Pulmonary artery endothelial cell (primary cell): ENCODE data around the gene LUC7L3. TPM values are rescaled to one million over a fixed set of nuclear protein-coding genes. Genes with fewer than 3 reads are reported as not detected.

Experiments used
- DNase-seq: peaks from one replicate; pipeline ENCODE4 v3.0.0-alpha.2; 2011; ENCODE audit warnings: low read depth, low spot score
- total RNA-seq: library from RNA; depleted of rRNA; stranded (reverse); fragments of >200 nt; gene quantifications from 2 replicates; pipeline ENCODE4 v1.2.3, GENCODE V29; 2014

Gene LUC7L3
- total RNA-seq, 1 donor from 2014 or later, result 18.1 TPM

DNA sequence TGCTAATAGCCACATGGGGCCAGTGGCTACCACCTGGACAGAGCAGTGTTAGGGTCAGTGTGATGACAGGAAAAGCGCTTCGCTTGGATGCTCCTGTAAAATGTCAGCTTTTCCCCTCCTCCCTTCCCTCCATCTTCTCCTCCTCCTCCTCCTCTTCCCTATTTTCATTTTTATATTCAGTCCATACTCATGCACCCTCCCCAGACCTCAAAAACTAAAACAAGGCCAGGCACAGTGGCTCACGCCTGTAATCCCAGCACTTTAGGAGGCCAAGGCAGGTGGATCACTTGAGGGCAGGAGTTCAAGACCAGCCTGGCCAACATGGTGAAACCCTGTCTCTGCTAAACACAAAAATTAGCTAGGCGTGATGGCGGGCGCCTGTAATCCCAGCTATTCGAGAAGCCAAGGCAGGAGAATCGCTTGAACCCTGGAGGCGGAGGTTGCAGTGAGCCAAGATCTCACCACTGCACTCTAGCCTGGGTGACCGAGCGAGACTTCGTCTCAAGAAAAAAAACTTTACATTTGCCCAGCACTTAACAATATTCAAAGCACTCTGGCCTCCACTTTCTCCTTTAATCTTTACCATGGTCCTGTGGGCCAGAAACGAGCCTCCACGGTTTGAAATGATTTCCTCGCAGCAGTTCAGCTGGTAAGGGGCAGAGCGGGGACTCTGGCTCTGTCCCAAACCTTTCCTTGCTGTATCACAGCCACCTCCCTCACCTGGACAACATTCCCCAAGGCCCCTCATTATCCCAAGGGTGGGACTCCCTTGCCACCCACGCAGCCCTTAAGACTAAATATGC is 33.5 kb upstream of the LUC7L3 start:
- DNase-seq, result no peak

DNA sequence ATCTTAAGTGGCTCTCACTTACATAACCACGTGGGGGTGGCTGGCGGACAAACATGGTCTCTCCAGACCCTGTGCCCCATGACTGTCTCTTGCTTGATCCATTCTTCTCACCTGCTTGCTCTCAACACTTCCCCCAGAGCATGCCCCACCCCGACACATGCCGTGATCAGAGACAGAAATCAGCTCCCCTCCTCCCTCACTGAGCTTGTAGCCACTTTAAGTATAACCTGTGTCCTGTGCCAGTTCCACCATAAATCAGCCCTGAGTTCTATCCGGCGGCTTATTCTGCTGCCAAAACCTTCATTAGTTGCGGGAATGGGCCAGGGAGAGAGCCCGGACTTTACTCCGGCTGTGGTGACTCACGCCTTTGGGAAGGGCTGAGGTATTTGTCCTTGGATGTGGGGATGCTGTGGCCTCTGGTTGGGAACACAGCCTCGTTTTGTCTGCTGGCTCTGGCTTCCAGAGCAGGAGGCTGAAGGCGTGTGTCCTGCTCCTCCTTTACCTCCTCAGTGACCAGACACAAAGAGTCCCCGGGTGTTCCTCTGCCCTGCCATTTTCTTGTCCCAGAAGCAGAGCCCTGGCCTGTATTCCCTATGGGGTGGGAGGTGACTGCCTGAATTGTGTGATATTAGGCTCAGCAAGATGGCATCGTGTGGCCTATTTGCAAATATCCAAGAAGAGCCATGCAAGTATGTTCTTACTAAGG is 32.8 kb upstream of the LUC7L3 start:
- no peak for DNase-seq

DNA sequence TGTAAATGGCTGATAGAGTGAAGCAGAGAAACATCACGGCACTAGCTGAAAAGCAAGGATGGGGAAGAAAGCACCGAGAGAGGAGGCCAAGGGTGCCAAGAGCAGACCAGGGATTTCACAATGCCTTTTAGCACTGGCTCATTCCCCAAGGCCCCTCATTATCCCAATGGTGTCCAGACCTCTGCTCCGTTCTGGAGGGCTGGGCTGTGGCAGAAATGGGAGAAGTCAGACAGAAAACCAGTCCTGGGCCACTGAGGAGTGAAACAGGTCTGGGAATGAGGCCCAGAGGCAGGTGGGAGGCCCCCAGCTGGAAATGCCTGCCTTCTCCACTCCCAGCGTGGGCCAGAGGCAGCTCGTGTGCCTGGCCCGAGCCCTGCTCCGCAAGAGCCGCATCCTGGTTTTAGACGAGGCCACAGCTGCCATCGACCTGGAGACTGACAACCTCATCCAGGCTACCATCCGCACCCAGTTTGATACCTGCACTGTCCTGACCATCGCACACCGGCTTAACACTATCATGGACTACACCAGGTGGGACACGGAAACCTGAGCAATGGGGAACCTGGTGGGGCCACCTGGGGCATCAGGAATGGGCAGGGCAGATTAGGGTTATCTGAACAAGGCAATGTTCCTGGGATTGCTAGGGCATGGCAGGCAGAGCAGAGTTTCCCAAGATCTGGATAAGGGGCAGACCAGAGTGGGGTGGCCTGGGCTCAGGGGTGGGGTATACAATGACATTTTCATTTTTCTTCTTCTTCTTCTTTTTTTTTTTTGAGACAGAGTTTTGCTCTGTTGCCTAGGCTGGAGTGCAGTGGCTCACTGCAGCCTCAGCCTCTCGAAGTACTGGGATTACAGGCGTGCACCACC is 32.0 kb upstream of the LUC7L3 start:
- no peak for DNase-seq

DNA sequence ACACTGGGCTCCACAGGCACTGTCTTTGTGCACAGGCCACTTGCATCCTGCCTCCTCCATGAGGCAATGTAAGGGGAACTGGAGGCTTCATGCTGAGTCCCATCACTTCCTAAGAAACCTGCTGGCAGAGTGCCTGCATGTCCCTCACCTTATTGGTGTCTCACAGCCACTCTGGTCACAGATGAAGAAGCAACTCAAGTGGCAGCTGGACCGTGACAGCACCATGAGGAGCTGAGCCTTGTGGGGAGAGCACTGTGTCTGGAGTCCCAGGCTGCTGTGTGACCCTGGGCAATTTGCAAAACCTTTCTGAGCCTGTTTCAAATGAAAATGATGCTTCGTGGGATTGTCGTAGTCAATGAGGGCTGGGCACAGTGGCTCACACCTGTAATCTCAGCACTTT is 31.2 kb upstream of the LUC7L3 start:
- no peak for DNase-seq

DNA sequence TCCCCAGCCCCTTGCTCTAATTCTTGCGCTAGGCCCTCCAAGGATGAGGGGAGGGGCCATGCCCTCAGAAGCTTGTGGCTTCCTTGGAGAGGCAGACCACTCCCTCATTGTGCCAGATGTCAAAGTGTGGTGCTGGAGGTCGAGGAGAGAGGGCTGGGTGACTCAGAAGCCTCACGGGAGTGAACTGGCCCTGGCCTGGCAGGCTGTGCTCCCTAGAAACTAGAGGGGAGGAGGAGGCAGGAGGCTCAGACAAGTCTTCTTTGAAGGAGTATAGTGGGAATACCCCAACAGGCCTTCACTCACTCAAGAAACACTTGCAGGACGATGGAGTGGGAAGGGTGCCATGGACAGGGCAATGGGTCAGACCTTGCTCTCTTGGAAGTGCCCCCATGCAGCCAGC is 30.2 kb upstream of the LUC7L3 start:
- DNase-seq, result no peak

DNA sequence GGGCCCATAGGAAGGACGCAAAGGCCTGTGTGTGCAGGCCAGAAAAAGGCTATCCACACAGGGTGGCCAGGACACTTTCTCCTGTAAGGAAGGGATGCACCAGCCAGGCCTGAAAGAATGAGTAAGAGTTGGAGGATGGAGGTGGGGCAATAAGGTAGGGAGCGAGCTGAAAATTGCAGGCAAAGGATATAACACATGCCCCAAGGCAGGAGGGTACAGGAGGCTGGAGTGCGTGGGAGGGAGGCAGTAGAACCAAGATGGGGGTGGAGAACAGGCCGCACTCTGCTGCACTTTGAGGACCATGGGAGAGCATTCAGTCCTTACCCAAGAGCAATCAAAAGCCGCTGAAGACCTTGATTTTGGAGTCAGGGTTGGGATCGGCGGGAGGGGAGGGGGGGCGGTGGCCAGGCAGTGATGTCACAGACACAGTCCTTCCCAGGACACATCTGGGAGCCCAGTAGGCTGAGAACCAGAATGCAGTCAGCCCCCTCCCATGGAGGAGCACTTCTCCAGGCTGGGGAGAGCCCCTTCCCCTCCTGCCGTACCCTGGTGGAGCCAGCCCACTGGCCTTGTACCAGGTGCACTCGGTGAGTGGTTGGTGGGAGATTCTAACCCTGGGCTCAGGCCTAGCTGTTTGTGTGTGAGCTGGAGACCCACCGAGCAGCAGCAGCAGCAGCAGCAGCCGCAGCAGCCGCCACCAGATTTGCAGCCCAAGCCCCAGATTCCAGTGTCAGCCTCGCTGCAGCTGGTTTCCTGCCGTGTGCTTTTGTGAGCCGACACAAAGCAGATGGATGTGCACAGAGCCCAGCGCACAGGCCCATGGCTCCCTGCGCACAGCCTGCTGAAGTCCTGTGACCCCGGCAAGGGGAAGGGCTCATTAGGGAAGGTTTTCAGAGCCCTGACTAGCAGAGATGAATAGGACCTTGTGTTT is 29.2 kb upstream of the LUC7L3 start:
- no peak for DNase-seq

DNA sequence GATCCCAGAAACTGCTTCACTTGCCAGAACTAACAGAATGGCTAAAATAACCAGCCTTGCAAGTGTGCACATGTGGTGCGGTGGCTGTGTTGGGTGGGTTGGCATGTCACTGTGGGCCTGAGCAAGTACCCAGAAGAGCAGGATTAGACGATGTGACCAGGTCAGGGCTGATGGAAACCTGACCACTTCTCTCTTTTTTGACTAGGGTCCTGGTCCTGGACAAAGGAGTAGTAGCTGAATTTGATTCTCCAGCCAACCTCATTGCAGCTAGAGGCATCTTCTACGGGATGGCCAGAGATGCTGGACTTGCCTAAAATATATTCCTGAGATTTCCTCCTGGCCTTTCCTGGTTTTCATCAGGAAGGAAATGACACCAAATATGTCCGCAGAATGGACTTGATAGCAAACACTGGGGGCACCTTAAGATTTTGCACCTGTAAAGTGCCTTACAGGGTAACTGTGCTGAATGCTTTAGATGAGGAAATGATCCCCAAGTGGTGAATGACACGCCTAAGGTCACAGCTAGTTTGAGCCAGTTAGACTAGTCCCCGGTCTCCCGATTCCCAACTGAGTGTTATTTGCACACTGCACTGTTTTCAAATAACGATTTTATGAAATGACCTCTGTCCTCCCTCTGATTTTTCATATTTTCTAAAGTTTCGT is 28.4 kb upstream of the LUC7L3 start:
- no peak for DNase-seq

DNA sequence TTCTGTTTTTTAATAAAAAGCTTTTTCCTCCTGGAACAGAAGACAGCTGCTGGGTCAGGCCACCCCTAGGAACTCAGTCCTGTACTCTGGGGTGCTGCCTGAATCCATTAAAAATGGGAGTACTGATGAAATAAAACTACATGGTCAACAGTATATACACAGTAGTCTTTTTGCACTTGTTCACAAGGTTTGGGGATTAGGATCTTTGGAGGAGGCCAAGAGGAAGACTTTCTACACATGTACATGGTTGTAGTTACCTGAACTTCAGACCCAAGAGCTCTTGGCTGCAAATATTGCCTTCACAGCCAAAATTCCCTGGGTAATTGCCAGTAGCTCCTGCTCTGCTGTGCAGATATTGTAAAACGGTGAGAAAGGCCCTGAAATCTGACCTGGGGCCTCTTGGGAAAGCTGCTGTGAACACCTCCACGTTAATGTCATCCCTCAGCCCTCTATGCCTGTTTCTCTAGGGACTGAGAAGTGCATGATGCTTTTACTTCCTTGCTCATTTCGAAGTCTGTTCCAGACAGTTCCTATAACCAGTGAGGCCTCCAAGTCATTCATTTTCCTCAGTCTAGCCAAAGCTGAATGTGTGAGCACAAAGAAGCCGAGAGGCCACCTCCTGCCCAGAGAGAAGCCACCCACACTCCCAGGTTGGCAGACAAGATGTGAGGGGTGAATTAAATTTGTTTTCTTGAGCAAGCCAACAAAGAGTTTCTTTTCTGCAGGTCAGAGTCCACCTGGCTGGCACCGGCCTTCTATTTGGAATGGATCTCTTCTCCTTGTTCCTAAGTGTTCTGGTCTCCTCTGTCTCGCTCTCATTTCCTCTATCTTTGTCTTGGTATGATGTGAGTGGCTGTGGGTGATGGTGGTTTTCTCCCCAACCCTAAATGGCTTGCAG is 27.6 kb upstream of the LUC7L3 start:
- no peak for DNase-seq

DNA sequence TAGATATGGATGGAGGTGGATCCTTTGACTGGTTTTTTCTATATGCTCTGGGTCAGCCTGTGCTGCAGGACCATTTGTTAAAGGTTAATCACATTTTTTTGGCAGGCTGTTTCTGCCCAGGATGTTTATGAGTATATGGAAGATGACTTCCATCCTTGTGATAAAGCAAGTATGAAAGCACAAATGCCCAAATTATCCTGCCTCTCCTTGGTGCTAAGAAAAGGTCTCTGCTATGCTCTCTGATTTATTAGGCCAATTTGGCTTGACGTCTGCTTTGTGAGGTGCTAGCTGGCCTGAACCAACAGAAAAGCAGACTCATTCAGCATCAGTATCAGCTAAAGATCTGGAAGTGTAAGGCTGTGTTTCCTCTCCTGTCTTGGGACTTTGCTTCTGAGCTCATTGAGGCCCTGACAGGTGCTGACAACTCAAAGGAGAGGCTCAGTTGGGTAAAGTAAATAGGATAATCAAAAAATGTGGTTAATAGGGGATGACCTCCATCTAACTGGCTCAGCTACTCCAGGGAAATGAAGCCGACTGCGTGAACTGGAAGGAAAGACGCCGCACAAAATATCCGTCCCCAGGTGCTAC is 26.9 kb upstream of the LUC7L3 start:
- DNase-seq, result no peak

DNA sequence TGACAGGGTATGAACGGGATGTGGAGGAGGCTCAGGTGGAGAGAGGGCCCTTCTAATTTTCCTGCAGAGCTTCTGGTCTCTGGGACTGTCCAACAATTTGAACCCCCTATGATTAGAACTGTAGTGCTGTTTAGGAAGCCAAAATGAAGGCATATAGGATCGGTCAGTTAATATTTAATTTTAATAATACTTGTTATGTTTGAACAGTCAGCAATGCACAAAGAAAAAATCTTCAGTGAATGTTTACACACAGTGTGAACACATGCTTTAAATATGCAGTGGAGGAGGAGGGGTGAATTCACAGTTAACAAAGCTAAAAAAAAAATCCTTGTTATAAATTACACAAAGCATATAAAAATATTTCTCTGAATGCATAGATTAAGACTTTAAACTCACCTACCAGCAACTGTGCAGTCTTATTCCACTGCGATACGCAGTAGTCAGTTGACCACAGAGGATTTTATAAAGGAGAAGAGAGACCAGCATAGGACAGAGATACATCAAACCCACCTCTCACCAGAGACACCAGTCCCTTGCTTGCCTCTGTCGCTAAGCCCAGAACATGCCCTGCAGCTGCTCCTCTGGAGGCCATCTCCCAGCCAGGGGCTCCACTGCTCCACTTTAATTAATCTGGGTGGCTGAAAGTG is 26.2 kb upstream of the LUC7L3 start:
- DNase-seq, result no peak

DNA sequence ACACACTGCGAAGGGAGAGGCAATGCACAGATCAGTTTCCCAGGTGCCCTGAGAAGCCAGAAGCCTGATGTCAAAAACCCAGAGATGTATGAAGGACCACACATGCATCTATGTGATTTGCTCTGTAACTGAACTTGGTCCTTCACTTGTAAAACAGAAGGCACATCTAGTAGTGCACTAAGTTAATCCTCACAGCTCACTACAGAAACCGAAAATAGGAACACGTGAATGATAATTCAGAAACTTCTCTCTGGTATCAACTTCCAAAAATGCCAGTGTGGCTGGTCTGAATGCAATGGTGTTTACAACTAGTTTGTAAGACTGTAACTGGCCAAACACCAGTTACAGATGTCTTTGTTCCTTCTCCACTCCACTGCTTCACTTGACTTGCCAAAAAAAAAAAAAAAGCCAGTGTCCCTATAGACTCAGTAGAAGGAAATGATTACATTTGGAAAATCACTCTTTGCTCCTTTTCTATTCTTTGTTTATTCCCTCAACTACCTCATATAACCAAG is 23.0 kb upstream of the LUC7L3 start:
- DNase-seq, result no peak

DNA sequence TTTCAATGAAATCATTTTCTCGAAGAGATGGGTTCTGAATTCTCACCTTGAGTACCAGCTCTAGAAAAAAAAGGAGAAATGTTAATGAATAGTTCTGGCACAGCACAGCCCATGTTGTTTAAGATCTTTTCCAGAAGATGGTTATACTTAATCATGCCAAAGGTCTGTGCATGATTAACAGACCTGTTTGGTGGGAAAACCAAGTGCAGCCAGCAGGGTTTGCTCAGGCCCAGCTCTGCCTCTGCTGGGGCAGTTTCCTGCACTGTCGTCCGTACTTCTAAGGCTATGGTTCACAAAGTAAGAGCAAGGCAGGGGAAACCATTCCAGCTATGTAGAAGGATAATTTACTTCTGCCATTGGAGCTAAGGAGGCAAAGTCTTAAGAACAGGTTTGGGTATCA is 22.3 kb upstream of the LUC7L3 start:
- no peak for DNase-seq

DNA sequence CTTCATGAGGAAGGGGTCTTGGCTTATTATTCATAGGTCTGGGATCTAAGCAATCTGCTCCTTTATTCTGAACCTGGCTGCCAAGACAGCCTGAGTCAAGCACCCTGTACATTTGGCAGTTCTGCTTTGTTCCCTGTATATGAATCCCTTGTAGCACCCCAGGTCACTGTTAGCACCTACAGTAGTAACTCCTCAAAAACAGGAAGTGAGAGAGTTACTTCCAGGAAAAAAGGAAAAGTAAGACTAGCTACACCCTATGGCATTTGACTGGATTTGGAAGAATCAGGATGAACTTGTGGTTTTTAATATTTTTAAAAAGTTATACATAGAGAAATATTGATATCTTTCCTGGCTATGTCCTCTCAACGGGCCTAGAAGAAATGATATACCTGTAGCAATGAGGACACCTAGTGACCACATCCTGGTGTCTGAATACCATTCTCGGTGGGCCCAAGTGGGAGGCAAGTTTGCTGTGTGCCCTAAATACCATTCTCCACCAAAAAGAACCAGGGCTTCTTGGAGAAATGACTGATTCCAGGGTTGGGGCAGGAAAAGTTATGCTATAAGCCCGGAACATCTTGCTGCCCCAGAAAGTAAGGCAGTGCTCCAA is 21.6 kb upstream of the LUC7L3 start:
- DNase-seq, result no peak

DNA sequence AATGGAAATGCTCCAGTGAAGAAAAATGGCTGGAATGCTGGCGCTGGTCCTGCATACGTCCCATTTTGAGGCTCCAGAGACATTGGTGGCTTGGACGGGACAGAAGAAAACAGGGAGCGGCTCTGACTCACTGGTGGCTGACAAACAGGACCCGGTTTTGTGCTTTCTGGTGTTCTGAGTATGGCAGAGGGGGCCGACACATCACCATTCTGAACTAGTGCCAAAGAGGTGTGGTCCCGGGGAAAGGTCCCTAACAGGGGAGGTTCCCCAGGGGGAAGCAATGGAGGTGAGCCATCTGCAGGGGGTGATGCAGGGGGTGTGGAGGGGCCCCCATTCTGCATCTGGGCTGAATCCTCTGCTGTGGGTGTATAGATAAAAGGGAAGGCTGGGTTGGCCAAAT is 20.0 kb upstream of the LUC7L3 start:
- DNase-seq, result no peak

DNA sequence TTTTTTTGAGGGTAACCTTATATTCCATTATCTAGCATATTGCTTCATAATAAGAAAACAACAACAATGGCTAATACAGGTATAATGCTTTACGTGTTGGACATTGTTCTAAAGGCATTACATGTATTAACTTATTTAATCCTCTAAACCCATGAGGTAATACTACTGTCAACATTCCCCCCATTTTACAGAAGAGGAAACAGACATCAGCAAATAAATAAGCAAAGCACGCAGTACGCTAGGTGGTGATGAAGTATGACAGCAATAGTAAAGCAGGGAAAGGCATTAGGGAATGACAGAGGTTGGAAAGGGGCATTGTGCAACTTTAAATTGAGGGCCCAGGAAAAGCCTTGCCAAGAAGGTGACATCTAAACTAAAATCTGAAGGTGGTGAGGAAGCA is 16.2 kb upstream of the LUC7L3 start:
- no peak for DNase-seq

DNA sequence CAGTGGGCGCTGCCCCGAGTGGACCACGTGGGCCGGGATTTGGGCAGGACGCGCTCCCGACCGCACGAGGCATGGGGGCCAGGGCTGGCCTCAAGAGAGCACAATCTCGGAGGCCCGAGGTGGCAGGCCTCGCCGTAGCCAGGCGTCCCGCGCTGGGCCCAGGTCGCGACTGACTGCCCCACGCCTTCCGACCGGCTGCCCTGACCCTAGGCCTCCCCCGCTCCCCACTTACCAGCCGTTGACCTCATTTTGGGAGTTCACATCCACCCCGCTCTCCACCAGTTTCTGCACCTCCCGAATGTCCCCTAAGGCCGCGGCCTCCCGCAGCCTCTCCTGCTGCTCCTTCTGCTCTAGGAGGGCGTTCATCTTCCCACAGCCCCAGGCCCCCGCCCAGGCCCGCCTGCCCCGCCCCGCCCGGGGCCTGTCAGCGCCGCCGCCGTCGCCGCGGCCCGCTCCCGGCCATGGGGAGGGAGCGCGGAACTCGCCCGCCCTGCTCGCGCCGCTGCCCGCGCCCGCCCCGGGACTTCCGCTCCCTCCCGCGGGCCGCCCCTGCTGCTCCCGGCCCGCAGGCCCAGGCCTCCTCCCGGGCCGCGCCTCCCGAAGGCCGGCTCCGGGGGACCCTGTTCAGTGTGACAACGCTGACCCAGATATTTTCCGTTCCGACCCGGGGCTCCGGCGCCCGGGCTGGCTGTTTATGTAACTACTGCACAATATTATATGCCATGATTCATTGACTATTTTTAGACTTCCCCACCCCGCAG is 11.9 kb upstream of the LUC7L3 start, which contains the start of gene ANKRD40:
ANKRD40 (minus strand) TSS at position 626 of the 761 bp plus-strand sequence; CDS start at position 366, 260 bp downstream.
- DNase-seq, result peak; percentile 68
